Measurements from ENCODE around the gene IQCB1. TPM values are rescaled to one million over a fixed set of nuclear protein-coding genes. Genes with fewer than 3 reads are reported as not detected.
"Not testable (repeated sequence)": the region's sequence is repeated elsewhere in the genome, so short reads cannot be mapped to it uniquely, and the experiment has no call there.

The IQCB1 gene, protein sequence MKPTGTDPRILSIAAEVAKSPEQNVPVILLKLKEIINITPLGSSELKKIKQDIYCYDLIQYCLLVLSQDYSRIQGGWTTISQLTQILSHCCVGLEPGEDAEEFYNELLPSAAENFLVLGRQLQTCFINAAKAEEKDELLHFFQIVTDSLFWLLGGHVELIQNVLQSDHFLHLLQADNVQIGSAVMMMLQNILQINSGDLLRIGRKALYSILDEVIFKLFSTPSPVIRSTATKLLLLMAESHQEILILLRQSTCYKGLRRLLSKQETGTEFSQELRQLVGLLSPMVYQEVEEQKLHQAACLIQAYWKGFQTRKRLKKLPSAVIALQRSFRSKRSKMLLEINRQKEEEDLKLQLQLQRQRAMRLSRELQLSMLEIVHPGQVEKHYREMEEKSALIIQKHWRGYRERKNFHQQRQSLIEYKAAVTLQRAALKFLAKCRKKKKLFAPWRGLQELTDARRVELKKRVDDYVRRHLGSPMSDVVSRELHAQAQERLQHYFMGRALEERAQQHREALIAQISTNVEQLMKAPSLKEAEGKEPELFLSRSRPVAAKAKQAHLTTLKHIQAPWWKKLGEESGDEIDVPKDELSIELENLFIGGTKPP
- 60.0 and 63.1 TPM in 2 replicates for polyA plus RNA-seq (2014; cell fraction: cytosol; rRNA removed)
- polyA plus RNA-seq (2014; cell fraction: nucleus; rRNA removed) = 82.1 and 85.9 TPM in 2 replicates

GRCh38 chr3:121834671-121835464 is at the start of gene IQCB1, which contains the start of gene EAF2:
TSS of gene IQCB1 (minus strand) at chr3:121835060. CDS start at chr3:121828960, 6,100 bp downstream.
TSS of gene EAF2 (plus strand) at chr3:121835209. CDS start at chr3:121835286, 77 bp downstream.
- peak; percentile 95 for DNase-seq (ENCODE audit: low spot score)

- no peak for DNase-seq (ENCODE audit: low spot score)
Measured at GRCh38 chr3:121883507-121883906, 48.6 kb upstream of the IQCB1 start.

- peak; percentile 23 for DNase-seq (ENCODE audit: low spot score)
Measured at GRCh38 chr3:121878411-121878810, 43.6 kb upstream of the IQCB1 start.

DNA sequence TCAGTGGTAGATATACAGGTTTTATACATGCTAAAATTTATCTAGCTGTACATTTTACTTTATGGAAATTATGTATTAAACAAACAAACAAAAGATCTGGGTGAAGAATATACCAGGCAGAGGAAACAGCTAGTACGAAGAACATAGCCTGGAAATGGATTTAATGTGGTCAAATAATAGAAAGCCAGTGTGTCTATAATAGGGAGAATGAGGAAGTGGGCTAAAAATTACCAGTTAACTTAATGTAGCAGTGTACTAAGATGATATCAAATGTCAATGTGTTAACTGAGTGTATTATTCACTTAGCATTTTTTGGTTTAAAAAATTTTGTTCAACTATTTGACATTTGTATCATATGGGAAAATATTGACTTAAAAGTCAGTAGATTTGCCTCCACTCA is 36.6 kb upstream of the IQCB1 start:
- no peak for DNase-seq (ENCODE audit: low spot score)

DNA sequence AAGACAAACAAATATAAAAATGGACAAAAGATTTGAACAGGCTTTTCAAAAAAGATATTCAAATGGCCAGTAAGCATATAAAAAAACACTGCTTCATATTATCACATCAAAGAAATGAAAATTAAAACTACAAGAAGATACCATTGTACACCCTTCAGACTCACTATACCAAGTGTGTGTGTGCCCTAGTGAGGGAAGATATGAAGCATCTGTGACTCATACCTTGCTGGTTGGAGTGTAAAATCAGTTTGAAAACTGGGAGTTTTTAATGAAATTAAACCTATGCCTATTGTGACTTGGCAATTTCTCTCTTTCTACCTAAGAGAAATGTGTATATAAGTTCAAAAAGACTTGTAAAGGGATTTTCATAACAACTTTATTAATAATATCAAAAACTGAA is 35.9 kb upstream of the IQCB1 start:
- no peak for DNase-seq (ENCODE audit: low spot score)

GRCh38 chr3:121869736-121870135 is 34.9 kb upstream of the IQCB1 start:
- no peak for DNase-seq (ENCODE audit: low spot score)

GRCh38 chr3:121863801-121864200 is 28.9 kb upstream of the IQCB1 start:
- DNase-seq (ENCODE audit: low spot score) = no peak

DNA sequence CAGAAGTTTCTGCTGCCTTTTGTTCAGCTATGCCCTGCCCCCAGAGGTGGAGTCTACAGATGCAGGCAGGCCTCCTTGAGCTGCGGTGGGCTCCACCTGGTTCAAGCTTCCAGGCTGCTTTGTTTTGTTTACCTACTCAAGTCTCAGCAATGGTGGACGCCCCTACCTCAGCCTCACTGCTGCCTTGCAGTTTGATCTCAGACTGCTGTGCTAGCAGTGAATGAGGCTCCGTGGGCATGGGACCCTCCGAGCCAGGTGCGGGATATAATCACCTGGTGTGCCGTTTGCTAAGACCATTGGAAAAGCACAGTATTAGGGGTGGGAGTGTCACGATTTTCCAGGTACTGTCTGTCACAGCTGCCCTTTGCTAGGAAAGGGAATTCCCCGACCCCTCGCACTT is 28.4 kb upstream of the IQCB1 start:
- not testable (repeated sequence) for DNase-seq (ENCODE audit: low spot score)

DNA sequence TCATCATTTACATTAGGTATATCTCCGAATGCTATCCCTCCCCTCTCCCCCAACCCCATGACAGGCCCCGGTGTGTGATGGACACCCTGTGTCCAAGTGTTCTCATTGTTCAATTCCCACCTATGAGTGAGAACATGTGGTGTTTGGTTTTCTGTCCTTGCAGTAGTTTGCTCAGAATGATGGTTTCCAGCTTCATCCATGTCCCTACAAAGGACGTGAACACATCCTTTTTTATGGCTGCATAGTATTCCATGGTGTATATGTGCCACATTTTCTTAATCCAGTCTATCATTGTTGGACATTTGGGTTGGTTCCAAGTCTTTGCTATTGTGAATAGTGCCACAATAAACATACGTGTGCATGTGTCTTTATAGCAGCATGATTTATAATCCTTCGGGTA is 22.9 kb upstream of the IQCB1 start:
- not testable (repeated sequence) for DNase-seq (ENCODE audit: low spot score)

GRCh38 chr3:121855555-121855954 is 20.7 kb upstream of the IQCB1 start:
- DNase-seq (ENCODE audit: low spot score) = no peak

GRCh38 chr3:121852256-121852655 is 17.4 kb upstream of the IQCB1 start:
- no peak for DNase-seq (ENCODE audit: low spot score)

GRCh38 chr3:121844892-121845291 is 10.0 kb upstream of the IQCB1 start:
- DNase-seq (ENCODE audit: low spot score) = no peak

GRCh38 chr3:121839962-121840361 is 5.1 kb upstream of the IQCB1 start:
- no peak for DNase-seq (ENCODE audit: low spot score)

DNA sequence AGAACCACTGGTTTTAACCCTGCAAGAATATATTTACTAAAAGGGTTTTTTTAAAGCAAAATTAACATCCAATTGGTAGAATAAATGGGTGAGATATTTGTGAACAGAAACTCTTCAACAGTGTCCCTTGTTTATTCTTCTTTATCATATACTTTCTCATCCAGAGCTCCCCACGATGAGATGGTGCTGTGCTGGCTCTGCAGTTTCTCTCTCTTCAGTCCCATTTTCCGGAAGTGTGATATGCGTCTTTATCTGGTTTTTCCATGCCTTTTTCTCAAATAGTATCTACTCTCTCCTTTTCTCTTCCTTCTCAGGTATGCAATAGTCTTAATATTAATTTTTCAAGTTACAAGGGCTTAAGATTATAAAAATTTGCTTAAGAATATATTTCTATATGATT is 1.6 kb upstream of the IQCB1 start:
- no peak for DNase-seq (ENCODE audit: low spot score)

DNA sequence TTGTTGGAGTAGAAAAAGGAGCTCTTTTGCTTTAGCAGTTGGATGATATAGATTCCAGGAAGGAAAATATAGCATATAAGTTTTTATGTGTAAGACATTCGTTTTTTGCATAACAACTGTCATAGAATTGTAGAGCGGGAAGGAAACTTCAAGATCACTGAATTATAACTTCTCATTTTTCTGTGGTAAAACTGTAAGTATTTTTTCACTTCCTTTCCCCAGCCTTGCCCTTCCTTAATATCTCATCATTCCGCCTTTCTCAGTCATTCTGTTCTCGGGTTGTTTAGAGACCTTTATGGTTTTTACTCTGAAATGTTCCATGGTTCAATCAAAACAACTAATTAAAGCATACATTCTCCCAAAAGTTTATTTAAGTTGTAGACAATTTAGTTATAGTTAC is 1.2 kb upstream of the IQCB1 start:
- no peak for DNase-seq (ENCODE audit: low spot score)

- no peak for DNase-seq (ENCODE audit: low spot score)
Measured at GRCh38 chr3:121835465-121835801, 573 bp upstream of the IQCB1 start.

GRCh38 chr3:121834157-121834670 is 646 bp downstream of the IQCB1 start:
- DNase-seq (ENCODE audit: low spot score) = no peak

DNA sequence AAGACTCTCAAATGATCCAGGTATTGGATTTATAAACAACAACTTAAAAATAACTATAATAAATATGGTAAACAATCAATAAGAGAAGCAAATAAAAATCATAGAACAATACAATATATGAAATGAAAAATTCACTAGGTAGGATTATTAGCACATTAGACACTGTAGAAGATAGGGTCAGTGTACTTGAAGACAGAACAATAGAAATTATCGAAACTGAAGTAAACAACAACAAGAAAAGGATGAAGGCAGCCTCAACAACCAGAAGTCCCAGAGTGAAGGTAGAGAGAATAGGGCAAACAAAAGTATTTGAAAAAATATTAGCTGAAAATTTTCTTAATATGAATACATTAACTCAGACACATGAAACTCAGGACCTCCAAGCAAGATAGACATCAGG is 11.9 kb downstream of the IQCB1 start:
- no peak for DNase-seq (ENCODE audit: low spot score)

GRCh38 chr3:121821421-121822199 is 13.2 kb downstream of the IQCB1 start:
- DNase-seq (ENCODE audit: low spot score) = no peak

DNA sequence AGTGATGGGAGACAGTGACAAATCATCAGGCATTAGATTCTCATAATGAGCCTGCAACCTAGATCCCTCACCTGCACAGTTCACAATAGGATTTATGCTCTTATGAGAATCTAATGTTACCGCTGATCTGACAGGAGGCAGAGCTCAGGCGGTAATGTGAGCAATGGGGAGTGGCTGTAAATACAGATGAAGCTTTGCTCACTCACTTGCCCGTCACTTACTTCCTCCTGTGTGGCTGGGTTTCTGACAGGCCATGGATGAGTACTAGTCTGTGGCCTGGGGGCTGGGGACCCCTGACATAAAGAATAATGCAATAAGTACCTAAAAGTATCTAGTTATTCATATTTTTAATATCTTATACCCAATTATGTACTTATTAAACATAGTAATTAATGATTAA is 15.6 kb downstream of the IQCB1 start:
- DNase-seq (ENCODE audit: low spot score) = no peak

DNA sequence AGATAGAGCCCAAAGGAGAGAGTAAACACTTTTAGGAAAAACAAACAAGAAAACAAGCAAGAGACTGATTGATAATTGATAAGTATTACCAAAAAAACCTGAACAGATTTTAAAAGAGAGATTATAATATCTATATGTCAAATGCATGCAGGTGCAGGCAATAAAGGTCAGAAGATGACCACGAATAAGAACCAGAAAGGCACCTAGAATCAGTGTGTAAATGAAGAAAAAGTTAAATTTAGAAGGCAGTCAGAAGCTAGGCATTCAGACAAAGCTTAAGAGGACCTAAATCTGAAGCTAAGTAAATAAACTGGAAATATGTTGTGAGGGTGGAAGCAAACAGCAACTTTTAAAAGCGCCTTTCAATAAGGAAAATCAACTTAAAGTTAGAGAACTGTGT is 16.3 kb downstream of the IQCB1 start:
- no peak for DNase-seq (ENCODE audit: low spot score)

Measured in SK-N-DZ (cell line).